Tibial nerve (tissue), 4 donors: Measurements from ENCODE around the gene SCN8A. TPM values are rescaled to one million over a fixed set of nuclear protein-coding genes. Genes with fewer than 3 reads are reported as not detected.

Experiments
- DNase-seq, 2 donors: peaks; one replicate each; pipeline ENCODE4 v3.0.0-alpha.2; 2019; ENCODE audit warnings: low spot score in 2 of 2
- H3K27ac ChIP-seq, 4 donors: fragments of 200-600 bp; sonication (generic) in 3 of 4; one replicate each; pipeline ENCODE4 v1.5.1; 2017 to 2019; ENCODE audit warnings: mild to moderate bottlenecking in 1 of 4
- H3K27me3 ChIP-seq, 2 donors: fragments of 200-600 bp; sonication (generic) in 1 of 2; one replicate each; pipeline versions ENCODE4 v1.5.1 to v1.6.0; 2017 to 2019
- H3K36me3 ChIP-seq, 3 donors: fragments of 200-600 bp; sonication (generic); one replicate each; pipeline ENCODE4 v1.5.1; 2018 to 2019
- H3K4me1 ChIP-seq, 4 donors: fragments of 200-600 bp; sonication (generic) in 3 of 4; one replicate each; pipeline ENCODE4 v1.5.1; 2017 to 2019
- H3K4me3 ChIP-seq, 4 donors: fragments of 200-600 bp; sonication (generic) in 3 of 4; one replicate each; pipeline ENCODE4 v1.5.1; 2017 to 2019; ENCODE audit warnings: mild to moderate bottlenecking in 1 of 4, moderate library complexity in 1 of 4
- H3K9me3 ChIP-seq, 4 donors: fragments of 200-600 bp; sonication (generic) in 3 of 4; one replicate each; pipeline ENCODE4 v1.5.1; 2017 to 2019
- EP300 ChIP-seq, 2 donors: sonication (generic); formaldehyde crosslinking; IDR thresholded peaks; one replicate each; pipeline ENCODE4 v1.6.1; 2017; ENCODE audit warnings: antibody characterized with exemption in 2 of 2, mild to moderate bottlenecking in 1 of 2
- POLR2A ChIP-seq, 2 donors: fragments of 450-650 bp; IDR thresholded peaks; one replicate each; pipeline ENCODE4 v1.6.1; 2017; ENCODE audit warnings: antibody characterized with exemption in 2 of 2, mild to moderate bottlenecking in 2 of 2, moderate library complexity in 2 of 2
- WGBS, 2 donors: methylation state at CpG; one replicate each; pipeline ENCODE4 v1.1.5; 2018; 5-methylcytosine and 5-hydroxymethylcytosine counted together
- total RNA-seq, 4 donors: library from RNA; depleted of rRNA; stranded (reverse); fragments of >200 nt; gene quantifications; one replicate each; pipeline ENCODE4 v1.1.0, GENCODE V29; 2016
- TF ChIP-seq, protein P1 (sequence below), 5 experiments: fragments of 200-600 bp in 3 of 5; fragments of 450-650 bp in 2 of 5; sonication (generic) in 3 of 5; IDR thresholded peaks; one replicate each; pipeline ENCODE4 v1.5.1; 2016 to 2019; ENCODE audit warnings: antibody characterized with exemption in 5 of 5, mild to moderate bottlenecking in 3 of 5, moderate library complexity in 2 of 5

SCN8A gene
- total RNA-seq, 4 donors from 2014 or later = 0.21 to 3.3 (median 0.50) TPM

DNA sequence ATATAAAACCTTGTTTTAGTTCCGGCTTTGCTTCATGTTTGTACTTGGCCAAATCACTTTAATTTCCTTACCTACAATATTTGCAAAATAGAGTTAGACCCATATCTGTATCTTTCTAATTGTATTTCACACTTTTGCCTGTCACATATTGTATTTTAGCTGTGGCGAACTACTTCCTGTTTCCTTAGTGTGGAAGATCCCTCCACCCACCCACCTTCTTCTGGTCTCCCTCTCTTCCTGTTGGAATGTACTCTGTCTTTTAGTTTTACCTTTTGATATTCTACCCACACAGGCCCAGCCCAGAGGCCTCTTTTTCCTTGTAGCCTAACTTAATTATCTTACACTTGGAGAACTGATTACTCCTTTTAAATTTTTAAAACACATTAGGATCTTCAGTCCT, 78.2 kb downstream of the SCN8A start:
- WGBS, 2 donors = 87 to 90% methylated on average over 2 of the region's 2 CpGs
- H3K27ac ChIP-seq = no peak overlapping the region
- DNase-seq = no peak
- no peak overlapping the region for H3K4me3 ChIP-seq
- H3K27me3 ChIP-seq = no peaks in the 10 kb centered on the region
- H3K9me3 ChIP-seq = no peaks in the 10 kb centered on the region
- TF ChIP-seq, protein P1, sequence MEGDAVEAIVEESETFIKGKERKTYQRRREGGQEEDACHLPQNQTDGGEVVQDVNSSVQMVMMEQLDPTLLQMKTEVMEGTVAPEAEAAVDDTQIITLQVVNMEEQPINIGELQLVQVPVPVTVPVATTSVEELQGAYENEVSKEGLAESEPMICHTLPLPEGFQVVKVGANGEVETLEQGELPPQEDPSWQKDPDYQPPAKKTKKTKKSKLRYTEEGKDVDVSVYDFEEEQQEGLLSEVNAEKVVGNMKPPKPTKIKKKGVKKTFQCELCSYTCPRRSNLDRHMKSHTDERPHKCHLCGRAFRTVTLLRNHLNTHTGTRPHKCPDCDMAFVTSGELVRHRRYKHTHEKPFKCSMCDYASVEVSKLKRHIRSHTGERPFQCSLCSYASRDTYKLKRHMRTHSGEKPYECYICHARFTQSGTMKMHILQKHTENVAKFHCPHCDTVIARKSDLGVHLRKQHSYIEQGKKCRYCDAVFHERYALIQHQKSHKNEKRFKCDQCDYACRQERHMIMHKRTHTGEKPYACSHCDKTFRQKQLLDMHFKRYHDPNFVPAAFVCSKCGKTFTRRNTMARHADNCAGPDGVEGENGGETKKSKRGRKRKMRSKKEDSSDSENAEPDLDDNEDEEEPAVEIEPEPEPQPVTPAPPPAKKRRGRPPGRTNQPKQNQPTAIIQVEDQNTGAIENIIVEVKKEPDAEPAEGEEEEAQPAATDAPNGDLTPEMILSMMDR (IDR thresholded peaks at IDR 0.05) = no peak
- TF ChIP-seq EP300 (IDR thresholded peaks at IDR 0.05) (no peak), POLR2A (IDR thresholded peaks at IDR 0.05) (no peak)
- H3K4me1 ChIP-seq = no peaks in the 10 kb centered on the region
- no peaks in the 10 kb centered on the region for H3K36me3 ChIP-seq

DNA sequence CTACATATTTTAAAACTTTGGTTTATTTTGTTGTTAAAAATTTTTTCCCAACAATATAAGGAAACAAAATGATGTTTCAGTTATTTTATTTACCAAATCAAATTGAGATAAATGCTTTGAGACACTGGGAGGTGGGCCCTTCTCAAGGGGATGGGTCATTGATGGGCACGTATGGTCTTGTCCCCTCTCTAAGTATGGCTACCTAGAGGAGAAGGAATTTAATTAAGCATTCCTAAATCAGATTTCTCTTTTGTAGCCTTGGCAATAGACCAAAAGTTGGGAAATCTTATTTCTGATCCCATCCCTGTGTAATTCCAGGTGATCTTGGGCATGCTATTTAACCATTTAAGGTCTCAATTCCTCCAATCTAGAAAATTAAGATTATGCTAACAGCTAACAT, 79.0 kb downstream of the SCN8A start:
- no peak for DNase-seq
- no peak overlapping the region for H3K27ac ChIP-seq
- WGBS, 2 donors = 95 to 97% methylated on average over 1 of the region's 1 CpG
- no peaks in the 10 kb centered on the region for H3K4me1 ChIP-seq
- H3K9me3 ChIP-seq = no peaks in the 10 kb centered on the region
- no peaks in the 10 kb centered on the region for H3K27me3 ChIP-seq
- no peak overlapping the region for H3K4me3 ChIP-seq
- H3K36me3 ChIP-seq = no peaks in the 10 kb centered on the region
- no peak for TF ChIP-seq EP300 (IDR thresholded peaks at IDR 0.05)
- TF ChIP-seq, protein P1 (IDR thresholded peaks at IDR 0.05) = no peak
- no peak for TF ChIP-seq POLR2A (IDR thresholded peaks at IDR 0.05)

DNA sequence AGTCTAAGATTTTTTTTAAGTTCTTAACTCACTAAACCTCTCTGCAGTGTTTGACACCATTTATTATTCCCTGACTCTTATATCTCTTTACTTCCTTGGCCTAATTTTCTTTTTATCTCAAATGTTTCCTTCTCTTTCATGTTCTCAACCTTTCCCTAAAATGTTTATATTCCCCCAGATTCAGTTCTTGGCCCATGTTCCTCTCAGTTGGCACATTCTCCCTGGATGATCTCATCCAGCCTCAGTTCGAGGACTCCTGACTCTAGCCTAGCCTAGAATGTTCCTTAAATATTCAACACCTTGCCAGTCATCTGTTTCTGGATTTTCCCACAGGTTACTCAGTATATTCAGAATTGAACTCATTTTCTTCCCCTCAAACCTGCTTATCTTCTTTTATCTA, 81.3 kb downstream of the SCN8A start:
- Histone ChIP-seq H3K9me3 (no peaks in the 10 kb centered on the region), H3K36me3 (no peaks in the 10 kb centered on the region), H3K4me1 (no peaks in the 10 kb centered on the region), H3K27me3 (no peaks in the 10 kb centered on the region), H3K27ac (no peak overlapping the region), H3K4me3 (no peak overlapping the region)
- no peak for DNase-seq
- WGBS, 2 donors = 20% methylated on average over 1 of the region's 1 CpG
- TF ChIP-seq EP300 (IDR thresholded peaks at IDR 0.05) (no peak), POLR2A (IDR thresholded peaks at IDR 0.05) (no peak)
- TF ChIP-seq, protein P1 (IDR thresholded peaks at IDR 0.05) = no peak

DNA sequence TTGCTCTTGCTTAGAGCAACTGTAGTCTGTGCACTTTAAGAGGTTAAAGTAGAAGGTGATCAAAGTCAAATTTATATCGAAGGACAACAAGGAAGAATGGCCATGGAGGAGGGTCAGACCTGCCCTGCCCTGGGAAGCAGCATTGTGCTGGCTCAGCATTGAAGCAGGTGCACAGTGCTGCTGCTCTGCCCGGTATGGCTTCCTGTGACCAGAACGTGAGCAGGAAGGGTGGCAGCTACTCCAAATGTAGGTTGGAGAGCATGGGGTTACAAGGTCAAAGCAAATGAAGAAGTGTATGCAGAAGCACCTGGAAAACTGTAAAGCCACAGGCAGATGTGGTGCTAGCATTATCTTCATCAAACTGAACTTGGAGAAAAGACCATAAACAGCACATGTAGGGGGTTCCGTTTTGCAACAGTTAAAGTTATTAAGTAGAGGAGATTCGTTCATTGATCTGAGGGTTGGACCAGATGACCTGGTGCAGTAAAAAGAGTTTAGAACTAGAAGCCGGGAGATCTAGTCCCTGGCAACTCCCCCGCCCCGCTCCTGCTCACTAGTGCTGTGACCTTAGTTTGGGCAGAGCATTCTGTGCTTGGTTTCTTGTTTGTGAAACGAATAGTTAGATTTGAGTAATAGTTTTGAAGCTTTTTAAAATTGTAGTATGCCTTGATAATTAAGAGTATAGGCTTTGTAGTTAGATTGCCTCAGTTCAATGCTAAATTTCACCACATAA, 84.2 kb downstream of the SCN8A start:
- no peaks in the 10 kb centered on the region for H3K9me3 ChIP-seq
- H3K4me3 ChIP-seq = no peak overlapping the region
- TF ChIP-seq, protein P1 (IDR thresholded peaks at IDR 0.05) = no peak
- no peak for TF ChIP-seq POLR2A (IDR thresholded peaks at IDR 0.05)
- no peak for TF ChIP-seq EP300 (IDR thresholded peaks at IDR 0.05)
- no peaks in the 10 kb centered on the region for H3K4me1 ChIP-seq
- DNase-seq = no peak
- no peaks in the 10 kb centered on the region for H3K27me3 ChIP-seq
- 63% methylated on average over 9 of the region's 9 CpGs for WGBS, 2 donors
- no peaks in the 10 kb centered on the region for H3K36me3 ChIP-seq
- no peak overlapping the region for H3K27ac ChIP-seq

DNA sequence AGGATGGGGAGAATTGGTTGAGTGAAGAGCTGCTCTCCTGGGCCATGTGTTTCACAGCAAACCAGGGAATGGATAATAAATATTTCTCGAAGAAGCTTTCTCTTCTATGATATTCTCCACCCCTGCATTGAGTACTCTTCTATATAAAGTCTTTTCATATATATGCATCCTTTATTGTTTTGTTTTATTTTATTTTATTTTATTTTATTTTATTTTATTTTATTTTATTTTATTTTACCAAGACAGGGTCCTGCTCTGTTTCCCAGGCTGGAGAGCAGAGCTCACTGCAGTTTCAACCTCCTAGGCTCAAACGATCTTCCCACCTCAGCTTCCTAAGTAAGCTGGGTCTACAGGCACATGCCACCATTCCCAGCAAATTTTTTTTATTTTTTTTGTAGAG, 85.8 kb downstream of the SCN8A start:
- 76 to 93% methylated on average over 2 of the region's 2 CpGs for WGBS, 2 donors
- Histone ChIP-seq H3K9me3 (no peaks in the 10 kb centered on the region), H3K36me3 (no peaks in the 10 kb centered on the region), H3K27me3 (no peaks in the 10 kb centered on the region), H3K27ac (no peak overlapping the region), H3K4me3 (no peak overlapping the region), H3K4me1 (no peaks in the 10 kb centered on the region)
- DNase-seq = no peak
- TF ChIP-seq, protein P1 (IDR thresholded peaks at IDR 0.05) = no peak
- TF ChIP-seq EP300 (IDR thresholded peaks at IDR 0.05) = no peak
- no peak for TF ChIP-seq POLR2A (IDR thresholded peaks at IDR 0.05)
